NOMO-1 treated with DMSO at 0.1 percent for 48 hours (cell line): ENCODE measurements around the gene EML5.
"Not testable (repeated sequence)": the region's sequence is repeated elsewhere in the genome, so short reads cannot be mapped to it uniquely, and the experiment has no call there.

Experiments
- DNase-seq: peaks from one replicate; lab custom pipeline; 2025; ENCODE audit not compliant: unreplicated experiment; lab: John Stamatoyannopoulos, UW

EML5 gene

GRCh38 chr14:88792473-88793258, at the start of gene EML5:
Gene EML5, minus strand, starts transcription at chr14:88792953. Its CDS starts 450 bp downstream, at chr14:88792503.
- DNase-seq: peak; percentile 82

DNA sequence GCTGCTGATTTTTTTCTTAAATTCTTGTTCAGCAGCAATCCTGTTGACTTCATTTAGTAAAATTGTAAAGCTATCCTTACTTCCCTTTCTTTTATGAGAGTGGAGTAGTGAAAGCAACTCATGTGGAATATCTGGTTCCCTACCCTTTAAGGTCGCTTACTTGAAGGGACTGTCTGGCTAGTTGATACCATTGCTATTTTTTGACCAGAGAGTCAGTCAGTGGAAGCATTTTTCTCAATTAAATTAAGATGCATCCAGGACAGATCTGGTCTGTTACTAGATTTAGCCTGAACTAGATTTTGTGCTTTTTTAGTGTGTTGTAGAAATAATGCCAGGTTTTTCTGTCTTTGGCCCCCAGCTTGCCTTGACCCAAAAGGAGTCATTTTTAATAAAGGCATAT, 49.7 kb upstream of the EML5 start:
- no peak for DNase-seq

DNA sequence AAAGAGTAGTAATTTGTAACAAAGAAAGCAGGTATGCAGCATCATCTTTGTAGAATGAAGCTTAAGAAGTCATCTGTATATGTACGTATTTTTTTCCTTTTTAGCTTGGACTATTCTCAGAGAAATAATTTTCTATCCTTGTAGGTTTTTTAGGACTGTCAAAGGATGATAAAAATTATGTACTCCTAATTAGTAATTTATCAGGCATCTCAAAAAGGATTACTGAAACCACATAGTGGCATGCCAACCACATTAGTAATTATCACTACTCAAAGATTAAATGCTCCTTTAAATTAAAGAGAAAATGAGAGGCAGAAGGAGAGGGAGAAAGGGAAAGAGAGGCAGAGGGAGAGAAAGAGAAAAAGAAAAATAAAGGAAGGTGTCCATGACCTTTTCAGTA, 49.0 kb upstream of the EML5 start:
- DNase-seq: no peak

- DNase-seq: no peak
These were observed 48.2 kb upstream of the EML5 start for GRCh38 chr14:88840926-88841325.

GRCh38 chr14:88838015-88838414, 45.3 kb upstream of the EML5 start:
- no peak for DNase-seq

GRCh38 chr14:88837495-88837894, 44.7 kb upstream of the EML5 start:
- DNase-seq: no peak

- DNase-seq: no peak
These were observed 42.9 kb upstream of the EML5 start for GRCh38 chr14:88835661-88836060.

DNA sequence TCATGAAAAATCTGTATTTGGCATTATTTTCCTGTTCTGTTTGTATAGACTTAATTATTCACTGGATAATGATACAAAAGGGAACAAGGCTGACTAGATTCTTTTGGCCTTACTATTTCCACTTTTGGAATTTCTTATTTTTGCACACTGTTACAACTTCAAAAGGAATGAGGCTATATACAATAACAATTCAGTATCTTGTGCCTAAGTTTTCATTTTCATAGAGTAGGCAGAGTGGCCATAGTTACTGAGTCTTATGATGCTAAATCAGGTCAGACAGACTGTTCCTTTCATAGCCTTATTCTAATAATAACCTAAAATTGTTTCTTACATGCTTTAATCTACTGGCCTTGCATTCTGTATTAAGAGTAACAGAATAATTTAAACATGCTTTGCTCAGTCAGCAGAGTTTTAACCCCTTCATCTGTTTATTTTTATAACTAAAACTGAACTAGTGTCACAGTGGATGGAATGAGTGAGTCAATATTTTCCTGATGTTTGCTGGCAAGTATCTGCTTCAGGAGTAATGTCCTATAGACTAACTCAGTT, 42.2 kb upstream of the EML5 start:
- no peak for DNase-seq

DNA sequence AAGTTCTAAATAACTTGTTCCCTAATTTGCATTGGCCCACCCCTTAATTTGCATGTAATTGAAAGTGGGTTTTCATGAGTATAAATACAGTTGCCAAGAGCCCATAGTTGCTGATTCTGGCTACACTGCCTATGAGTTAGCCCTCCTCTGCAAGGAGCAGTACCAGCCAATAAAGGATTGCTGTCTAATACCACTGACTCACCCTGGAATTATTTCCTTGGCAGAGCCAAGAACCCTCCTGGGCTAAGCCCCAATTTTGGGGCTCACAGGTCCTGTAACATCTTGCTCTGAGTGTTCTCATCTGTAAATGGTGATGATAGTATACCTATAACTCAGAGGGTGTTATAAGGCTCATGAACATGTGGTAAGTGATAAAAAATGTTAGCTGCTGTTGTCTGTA, 38.5 kb upstream of the EML5 start:
- DNase-seq: no peak

DNA sequence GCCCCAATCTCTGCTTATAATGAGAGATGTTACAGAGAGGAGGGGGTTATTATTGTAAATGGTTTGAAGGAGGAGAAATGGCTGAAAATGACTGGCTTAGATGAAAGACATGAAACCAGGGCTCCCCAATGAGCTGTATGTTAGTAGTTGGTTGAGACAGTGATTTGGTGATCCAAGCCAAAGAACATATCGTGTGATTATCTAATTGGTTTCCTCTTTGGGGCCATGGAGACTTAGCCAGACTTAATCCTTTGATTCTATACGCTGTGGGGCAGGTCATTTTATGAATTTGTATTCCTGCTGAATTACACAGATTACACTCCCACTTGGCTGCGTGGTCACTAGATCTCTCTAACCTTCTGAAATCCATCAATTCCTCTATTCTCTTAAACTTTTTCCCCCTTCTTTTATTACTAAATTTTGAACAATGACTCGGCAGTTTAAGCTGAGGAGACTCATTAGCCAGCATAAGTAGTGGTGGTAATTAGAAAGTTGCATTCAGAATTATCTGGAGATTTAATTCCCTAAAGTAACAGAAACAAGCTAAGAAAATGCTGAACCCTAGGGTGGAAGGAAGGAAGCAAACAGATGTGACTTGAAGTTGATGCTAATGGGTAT, 37.0 kb upstream of the EML5 start:
- DNase-seq: peak; percentile 18

DNA sequence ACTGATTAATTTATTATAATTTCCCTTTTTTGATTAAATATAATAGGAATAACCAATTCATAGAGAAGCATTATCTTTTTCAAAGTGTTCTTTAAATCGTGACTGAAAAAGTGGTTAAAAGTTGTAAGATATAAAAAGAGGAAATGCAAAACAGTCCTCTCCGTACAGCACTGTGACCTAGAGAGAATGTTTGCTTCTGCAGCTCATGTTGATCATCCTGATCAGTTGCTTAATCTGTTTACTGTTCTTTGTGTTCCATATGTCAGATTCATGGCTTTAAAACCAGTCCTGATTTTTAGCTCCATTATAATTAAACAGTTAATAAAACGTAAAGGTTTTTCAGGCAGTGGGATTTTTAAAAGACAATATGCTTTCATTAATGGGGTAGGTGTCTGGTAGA, 36.4 kb upstream of the EML5 start:
- peak; percentile 38 for DNase-seq

- no peak for DNase-seq
These were observed 32.8 kb upstream of the EML5 start for GRCh38 chr14:88825503-88825902.

DNA sequence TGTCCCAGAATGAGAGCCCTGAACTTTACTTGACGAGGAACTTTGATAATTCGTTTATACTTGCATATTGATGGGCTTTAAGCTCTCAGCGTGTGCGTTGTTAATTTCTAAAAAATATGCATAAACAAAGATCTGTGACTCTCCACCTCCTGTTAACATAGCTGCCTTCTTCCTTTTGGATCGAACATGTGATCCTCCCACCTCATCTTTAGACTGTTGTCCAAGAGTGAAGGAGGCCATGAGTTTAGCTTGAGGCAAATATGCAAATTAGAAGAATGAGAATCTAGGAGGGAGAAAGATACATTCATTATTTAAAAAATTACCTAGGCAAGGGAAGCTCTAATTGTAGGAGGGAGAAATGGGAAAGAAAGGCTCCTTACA, 32.3 kb upstream of the EML5 start:
- DNase-seq: no peak

DNA sequence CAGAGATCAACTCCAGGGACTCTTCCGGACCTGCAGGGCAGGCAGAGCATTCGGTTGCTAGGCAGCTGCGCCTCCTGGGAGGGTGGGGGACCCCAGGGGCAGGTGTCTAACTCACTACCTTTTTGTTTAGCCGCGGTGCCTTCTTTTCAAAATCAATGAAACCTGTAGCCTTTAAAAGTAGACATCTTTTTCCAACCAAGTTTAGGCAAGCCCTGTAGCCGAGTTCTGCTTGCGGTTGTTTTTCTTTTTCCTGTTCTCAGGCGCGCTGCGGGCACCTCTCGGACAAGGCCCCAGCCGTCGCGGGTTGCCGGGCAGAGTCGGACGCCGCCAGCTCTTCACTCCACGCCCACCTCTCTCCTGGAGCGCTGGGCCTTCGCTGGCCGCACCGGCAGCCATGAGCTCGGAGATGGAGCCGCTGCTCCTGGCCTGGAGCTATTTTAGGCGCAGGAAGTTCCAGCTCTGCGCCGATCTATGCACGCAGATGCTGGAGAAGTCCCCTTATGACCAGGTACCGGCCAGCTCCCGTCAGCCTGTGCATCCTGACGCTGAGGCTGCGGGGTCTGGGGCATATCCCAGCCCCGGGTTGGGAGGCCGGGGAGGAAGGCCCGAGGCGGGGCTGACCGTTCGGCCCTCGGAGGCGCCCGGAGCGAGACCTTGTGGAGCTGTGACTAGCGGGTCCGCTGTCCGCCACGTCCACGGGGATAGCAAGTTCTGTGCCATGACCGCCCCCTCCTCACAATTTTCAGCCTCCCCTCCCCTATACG, 31.7 kb upstream of the EML5 start, which contains the start of gene TTC8:
Gene TTC8 (plus strand): TSS at position 338 of the 764 bp plus-strand sequence. CDS start 57 bp downstream, at position 395.
- DNase-seq: peak; percentile 90

DNA sequence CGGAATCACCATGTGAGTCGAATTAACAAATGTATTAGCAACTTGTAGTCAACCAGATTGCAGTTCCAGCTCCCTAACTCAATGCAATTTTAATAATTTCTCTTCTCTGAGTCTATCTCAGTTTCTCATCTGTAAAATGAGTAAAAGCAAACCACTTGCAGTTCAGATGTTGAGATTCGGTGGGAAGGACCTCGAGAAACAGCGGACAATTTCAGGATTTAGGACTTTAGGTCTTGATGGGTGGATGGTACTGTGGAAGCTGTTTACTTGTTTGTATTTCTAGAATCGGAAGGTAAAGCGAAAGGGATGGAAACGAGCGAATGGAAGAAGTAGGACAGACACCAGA, 31.2 kb upstream of the EML5 start:
- DNase-seq: no peak

GRCh38 chr14:88821888-88822287, 29.1 kb upstream of the EML5 start:
- no peak for DNase-seq

DNA sequence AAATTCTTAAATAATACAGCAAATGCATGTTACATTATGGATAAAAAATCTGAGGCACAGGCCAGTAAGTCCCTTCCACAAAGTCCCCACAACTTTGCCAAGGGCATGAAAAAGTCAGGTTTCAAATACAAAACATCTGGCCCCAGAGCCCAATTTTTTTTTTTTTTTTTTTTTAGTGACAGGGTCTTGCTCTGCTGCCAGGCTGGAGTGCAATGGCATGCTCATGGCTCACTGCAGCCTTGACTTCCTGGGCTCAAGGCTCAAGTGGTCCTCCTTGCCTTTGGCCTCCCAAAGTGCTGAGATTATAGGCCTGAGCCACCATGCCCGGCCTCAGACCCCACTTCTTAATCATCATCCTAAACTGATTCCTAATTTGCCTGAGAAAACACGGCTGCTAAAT, 28.6 kb upstream of the EML5 start:
- no peak for DNase-seq

DNA sequence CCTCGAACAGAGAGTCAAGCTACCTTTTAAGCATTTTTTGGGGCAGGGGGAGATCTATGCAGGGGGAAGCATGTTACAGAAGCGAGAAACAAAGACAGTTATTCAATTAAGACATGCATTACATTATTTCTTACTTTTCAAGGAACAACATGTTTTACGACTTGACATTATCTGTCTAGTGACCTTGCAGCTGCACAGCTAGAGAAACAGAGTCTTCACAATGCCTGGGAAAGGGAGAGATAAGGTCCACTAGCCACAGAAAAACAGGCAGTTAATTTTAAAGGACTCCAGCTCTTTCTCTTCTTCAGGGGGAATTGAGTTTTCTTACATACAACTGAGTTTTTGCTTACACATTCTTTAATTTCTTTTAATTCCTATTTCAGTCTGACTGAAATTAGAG, 26.9 kb upstream of the EML5 start:
- DNase-seq: not testable (repeated sequence)

GRCh38 chr14:88818018-88818417, 25.3 kb upstream of the EML5 start:
- no peak for DNase-seq

DNA sequence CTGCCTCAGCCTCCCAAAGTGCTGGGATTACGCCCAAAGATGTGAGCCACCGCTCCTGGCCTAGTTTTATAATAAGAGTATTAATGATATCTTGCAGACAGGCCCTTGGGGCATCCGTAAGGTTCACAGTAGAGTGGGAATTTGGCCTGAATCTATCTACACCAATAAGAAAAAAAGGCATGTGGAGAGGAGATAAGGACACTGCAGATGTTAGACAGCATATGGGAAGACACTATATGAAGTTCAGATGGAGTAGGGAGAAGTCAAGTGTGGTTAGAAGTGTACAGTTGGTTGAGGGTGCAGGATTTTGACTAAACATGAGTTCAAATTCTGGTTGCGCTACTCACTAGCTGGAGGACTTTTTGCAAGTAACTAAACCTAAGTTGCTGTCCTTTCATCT, 23.2 kb upstream of the EML5 start:
- no peak for DNase-seq

GRCh38 chr14:88808359-88808758, 15.6 kb upstream of the EML5 start:
- no peak for DNase-seq

DNA sequence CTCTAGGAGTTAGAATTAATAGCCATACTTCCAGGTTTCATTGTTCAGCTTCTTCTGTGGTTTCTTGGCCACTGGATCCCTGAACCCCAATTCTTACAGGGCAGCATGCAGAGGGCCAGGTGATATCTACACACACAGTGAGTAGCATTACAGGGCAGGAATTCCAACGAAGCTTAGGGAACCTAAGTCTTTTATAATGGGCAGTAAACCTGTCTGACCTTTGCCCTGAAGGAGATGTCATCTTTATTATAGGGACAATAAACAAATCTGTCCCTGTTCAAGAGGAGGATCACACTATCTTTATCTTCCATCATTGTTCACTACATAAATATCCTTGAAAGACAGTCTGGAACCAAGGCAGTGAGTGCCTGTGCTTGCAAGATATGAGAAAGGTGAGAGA, 11.7 kb upstream of the EML5 start:
- no peak for DNase-seq
